T-helper 17 cell (primary cell): ENCODE data around the gene PROSER2. TPM values are rescaled to one million over a fixed set of nuclear protein-coding genes. Genes with fewer than 3 reads are reported as not detected.
"Not testable (repeated sequence)": the region's sequence is repeated elsewhere in the genome, so short reads cannot be mapped to it uniquely, and the experiment has no call there.

Experiments
- ATAC-seq: fragments of 150-1000 bp; cut with Tn5 transposase; 2 replicates; pipeline ENCODE4 v1.10.0; 2021; ENCODE audit warnings: mild to moderate bottlenecking, moderate library complexity
- DNase-seq, 3 donors: peaks; one replicate each; pipeline versions ENCODE4 v3.0.0 to v3.0.0-alpha.2; 2020 to 2021
- H3K9me3 ChIP-seq: one replicate; pipeline ENCODE4 v1.7.0; 2013; ENCODE audit warnings: low read length, mild to moderate bottlenecking; ENCODE audit not compliant: control insufficient read depth, poor library complexity, severe bottlenecking
- H3K27ac Mint-ChIP-seq: one replicate; pipeline ENCODE4 v1.8.0; 2022; ENCODE audit warnings: mild to moderate bottlenecking, moderate library complexity, mixed read lengths
- H3K27me3 Mint-ChIP-seq: one replicate; pipeline ENCODE4 v1.8.0; 2022; ENCODE audit warnings: mixed read lengths
- H3K36me3 Mint-ChIP-seq: one replicate; pipeline ENCODE4 v1.8.0; 2022; ENCODE audit warnings: low read depth, mixed read lengths
- H3K4me1 Mint-ChIP-seq: one replicate; pipeline ENCODE4 v1.8.0; 2022; ENCODE audit warnings: mild to moderate bottlenecking, mixed read lengths
- H3K4me3 Mint-ChIP-seq: one replicate; pipeline ENCODE4 v1.8.0; 2022; ENCODE audit warnings: mild to moderate bottlenecking, moderate library complexity, mixed read lengths
- total RNA-seq, 4 donors: library from RNA in 2 of 4; stranded (reverse) in 2 of 4; gene quantifications; one replicate each; pipeline ENCODE4 v1.2.3 and lab custom pipeline; 2022 to 2026

PROSER2 gene
- total RNA-seq, 2 donors from 2014 or later, result 3.2 to 5.1 TPM

DNA sequence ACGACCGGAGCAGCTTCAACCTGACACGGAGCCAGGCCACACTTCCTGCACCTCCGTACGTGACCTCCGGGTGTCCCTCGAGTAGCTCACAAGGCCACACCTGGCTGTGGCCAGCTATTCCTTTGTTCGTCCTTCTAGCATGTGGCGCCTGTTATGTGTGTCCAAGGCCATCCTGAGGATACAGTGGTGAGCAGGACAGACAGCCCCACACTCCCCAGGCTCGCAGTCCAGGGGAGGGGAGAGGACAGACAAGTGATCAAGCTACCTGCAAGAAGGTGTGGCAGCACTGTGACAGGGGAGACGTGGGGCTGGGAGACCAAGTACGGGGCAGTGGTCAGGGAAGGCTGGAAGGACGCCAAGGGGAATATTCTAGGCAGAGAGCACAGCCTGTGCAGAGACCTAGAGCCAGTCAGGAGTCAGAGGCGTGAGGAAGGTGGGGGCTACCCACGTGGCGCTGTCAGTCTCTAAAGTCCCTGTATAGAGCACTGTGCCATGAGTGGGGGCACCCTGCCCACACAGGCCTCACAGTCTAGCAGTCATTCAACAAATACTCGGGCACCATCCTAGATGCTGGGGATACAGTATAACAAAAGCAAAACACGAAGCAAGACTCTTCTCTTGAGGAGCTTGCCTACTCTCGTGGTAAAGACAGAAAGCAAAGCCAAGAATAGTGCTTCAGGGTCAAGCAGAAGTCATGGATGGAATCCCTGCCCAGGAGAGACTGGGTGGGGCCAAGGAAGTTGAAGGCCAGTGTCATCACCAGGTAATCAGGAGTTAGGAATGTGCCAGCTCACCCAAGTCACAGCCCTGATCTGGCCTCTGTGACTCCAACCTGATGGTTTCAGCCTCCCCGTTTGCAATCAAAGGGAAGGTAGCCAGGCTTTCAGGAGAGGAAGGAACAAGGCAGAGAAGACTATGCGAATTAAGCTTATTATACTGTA, 58.6 kb downstream of the PROSER2 start:
- Mint-ChIP-seq H3K27ac (peak overlapping the region; percentile 83), H3K27me3 (no peaks in the 10 kb centered on the region), H3K4me3 (no peak overlapping the region), H3K4me1 (peaks cover 10% of the 10 kb centered on the region), H3K36me3 (no peaks in the 10 kb centered on the region)
- ATAC-seq, result no peak
- no peak for DNase-seq
- H3K9me3 ChIP-seq, result no peaks in the 10 kb centered on the region

DNA sequence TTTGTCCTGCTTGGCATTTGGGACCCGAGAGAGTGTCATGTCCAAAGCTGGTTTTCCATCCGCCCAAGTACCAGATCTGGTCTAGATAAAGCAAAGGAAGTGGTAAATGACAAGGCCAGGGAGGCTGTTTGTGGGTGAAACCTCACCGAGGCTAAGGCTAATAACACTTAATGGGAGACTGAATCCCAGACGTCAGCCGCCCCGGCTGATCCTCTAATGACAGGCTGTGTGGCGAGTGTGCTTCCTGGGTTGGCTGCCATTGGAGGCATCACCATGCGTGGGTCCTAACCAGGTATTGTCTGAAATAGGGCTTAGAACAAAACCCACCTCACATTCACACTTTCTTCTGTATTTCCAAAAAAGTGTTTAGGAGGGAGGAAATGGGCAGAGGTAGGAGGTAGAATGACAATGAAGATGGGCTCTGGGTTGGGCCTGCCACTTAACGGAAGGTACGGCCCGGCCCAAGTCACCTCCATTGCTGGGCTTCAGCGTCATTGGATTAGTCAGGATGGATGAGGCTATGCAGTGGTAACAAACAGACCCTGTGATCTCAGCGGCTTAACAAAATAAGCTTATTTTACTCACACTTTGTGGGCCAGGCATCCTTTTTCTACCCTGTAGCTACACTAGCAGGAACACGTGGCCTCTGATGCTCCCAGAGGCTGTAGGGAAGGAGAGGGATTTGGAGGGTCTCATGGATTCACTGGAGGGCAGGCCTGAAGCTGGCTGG, 59.7 kb downstream of the PROSER2 start:
- H3K9me3 ChIP-seq, result no peaks in the 10 kb centered on the region
- Mint-ChIP-seq H3K36me3 (no peaks in the 10 kb centered on the region), H3K27ac (peak overlapping the region; percentile 83), H3K4me3 (no peak overlapping the region), H3K27me3 (no peaks in the 10 kb centered on the region), H3K4me1 (peaks cover 10% of the 10 kb centered on the region)
- ATAC-seq (no peak), DNase-seq (no peak)

DNA sequence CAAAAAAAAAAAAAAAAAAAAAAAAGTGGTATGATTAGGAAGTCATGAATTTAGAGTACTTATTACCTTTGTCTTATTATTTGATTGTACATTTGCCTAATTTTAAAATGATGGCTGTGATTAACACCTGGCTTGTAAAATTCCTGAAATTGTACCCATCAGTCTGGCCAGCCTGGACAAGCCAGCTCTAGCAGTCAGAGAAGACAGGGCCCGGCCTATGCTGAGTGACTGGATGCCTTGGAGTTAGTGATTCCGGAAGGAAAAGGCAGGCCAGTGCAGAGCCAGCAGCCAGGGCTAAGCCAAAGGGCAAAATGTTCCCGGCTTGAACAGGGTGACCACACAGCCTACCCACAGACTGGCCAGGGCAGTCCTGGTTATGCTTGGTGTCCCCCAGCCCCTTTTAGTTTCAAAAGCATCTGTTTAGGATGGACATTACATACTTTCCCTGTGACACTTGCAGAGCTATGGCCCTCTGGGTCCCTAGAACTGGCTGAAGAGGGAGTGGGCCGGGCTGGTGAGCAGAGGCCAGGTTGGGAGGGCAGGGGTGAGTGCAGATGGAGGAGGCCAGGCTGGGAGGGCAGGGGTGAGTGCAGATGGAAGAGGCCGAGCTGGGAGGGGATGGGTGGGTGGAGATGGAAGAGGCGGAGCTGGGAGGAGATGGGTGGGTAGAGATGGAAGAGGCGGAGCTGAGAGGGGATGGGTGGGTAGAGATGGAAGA, 61.7 kb downstream of the PROSER2 start:
- ATAC-seq, result no peak
- Mint-ChIP-seq H3K4me3 (no peak overlapping the region), H3K36me3 (no peaks in the 10 kb centered on the region), H3K27ac (no peak overlapping the region), H3K27me3 (no peaks in the 10 kb centered on the region), H3K4me1 (peaks cover 13% of the 10 kb centered on the region)
- DNase-seq, result no peak
- no peaks in the 10 kb centered on the region for H3K9me3 ChIP-seq

DNA sequence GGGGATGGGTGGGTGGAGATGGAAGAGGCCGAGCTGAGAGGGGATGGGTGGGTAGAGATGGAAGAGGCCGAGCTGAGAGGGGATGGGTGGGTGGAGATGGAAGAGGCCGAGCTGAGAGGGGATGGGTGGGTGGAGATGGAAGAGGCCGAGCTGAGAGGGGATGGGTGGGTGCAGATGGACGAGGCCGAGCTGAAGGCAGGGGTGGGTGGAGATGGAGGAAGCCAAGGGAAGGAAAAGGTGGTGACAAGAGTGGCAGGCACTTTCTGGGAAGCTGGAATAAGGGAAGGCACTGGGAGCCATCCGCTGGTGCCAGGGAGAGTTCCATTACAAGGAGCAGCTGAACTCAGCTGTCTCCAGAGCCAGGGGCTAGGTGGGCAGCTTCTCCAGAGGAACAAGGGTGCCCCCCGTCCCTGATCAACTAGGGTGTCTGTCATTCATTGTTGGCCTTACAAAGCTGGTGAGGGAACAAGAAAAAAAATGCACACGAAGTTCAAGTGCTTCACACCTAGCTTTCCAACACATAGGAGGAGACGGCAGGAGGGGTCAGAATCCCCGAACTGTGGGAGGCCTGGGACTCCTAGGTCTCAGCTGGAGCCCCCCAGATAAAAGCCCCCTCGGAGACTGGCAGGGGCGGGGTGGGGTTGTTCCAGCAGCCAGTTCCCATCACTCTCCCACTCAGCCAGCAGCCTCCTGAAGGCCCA, 62.4 kb downstream of the PROSER2 start:
- ATAC-seq, result no peak
- no peak overlapping the region for H3K27ac Mint-ChIP-seq
- no peaks in the 10 kb centered on the region for H3K36me3 Mint-ChIP-seq
- H3K4me1 Mint-ChIP-seq, result peaks cover 13% of the 10 kb centered on the region
- no peak for DNase-seq
- H3K4me3 Mint-ChIP-seq, result no peak overlapping the region
- H3K27me3 Mint-ChIP-seq, result no peaks in the 10 kb centered on the region
- no peaks in the 10 kb centered on the region for H3K9me3 ChIP-seq

DNA sequence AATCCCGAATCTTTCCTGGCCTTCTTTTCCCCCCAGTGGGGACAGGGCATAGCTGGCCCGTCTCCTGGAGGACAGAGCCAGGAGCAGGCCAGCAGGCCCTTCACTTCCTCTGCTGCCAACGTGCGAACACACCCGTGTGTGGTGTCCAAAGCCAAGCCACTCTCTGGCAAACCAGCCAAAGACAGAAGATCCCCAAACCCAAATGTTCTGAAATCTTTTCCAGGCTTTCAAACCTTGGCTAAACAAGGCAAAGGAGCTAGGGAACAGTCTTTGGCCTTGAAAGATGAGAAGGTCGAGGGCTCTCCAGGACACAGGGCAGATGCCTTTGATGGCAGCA, 63.0 kb downstream of the PROSER2 start:
- peaks cover 13% of the 10 kb centered on the region for H3K4me1 Mint-ChIP-seq
- no peaks in the 10 kb centered on the region for H3K27me3 Mint-ChIP-seq
- H3K36me3 Mint-ChIP-seq, result no peaks in the 10 kb centered on the region
- no peaks in the 10 kb centered on the region for H3K9me3 ChIP-seq
- no peak overlapping the region for H3K27ac Mint-ChIP-seq
- DNase-seq (no peak), ATAC-seq (no peak)
- no peak overlapping the region for H3K4me3 Mint-ChIP-seq

DNA sequence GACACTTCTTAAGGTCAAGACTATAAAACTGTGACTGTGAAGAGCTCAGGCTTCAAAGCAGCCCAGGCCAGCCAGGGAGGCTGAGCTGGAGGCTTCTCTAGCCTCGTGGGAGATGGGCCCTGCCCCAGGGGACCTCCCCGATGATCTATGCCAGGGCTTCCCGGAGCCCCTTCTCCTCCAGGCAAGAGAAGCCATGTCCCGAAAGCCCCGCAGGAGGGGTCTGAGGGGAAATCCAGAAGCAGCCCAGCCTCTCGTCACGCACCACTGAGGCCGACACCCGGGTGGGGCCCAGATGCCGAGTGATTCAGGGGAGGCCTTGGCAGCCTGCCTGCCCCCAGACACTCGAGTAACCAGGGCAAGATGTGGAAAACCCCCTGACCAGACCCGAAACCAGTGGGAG, 63.7 kb downstream of the PROSER2 start:
- no peaks in the 10 kb centered on the region for H3K9me3 ChIP-seq
- ATAC-seq, result no peak
- H3K4me1 Mint-ChIP-seq, result peaks cover 13% of the 10 kb centered on the region
- H3K27me3 Mint-ChIP-seq, result no peaks in the 10 kb centered on the region
- H3K4me3 Mint-ChIP-seq, result no peak overlapping the region
- DNase-seq, result no peak
- H3K27ac Mint-ChIP-seq, result no peak overlapping the region
- no peaks in the 10 kb centered on the region for H3K36me3 Mint-ChIP-seq

DNA sequence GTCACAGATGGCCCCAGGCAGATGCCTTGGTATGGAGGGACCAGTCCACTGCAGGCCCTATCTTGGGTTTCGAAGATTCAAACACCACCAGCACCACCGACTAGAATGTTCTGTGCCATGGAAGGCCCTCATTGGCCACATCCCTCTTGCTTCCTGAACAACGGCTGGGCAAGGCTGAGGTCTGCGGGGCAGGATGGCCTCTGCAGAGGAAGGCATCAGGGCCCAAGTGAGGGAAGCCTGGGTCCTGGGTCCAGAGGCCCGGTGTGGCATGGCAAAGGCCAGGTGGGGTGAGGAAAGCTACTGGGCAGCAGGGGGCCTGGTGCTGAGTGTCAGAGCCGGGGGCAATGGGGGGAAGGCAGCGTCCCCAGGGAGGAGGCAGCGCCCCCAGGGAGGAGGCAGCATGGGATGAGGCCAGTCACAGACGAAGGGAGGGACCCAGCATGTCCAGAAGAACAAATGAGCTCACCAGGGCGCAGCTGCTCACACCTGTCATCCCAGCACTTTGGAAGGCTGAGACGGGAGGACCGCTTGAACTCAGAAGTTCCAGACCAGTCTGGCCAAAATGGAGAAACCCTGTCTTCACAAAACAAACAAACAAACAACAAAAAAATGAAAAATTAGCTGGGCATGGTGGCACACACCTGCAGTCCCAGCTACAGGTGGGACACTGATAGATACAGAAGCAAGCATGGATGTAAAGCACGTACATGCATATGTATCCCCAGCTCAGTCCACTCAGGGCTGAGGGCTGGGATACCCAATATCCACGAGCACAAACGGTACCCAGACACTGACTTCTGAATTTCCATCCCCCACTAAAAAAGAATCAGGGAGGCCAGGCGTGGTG, 64.4 kb downstream of the PROSER2 start:
- H3K36me3 Mint-ChIP-seq, result no peaks in the 10 kb centered on the region
- no peaks in the 10 kb centered on the region for H3K27me3 Mint-ChIP-seq
- no peak overlapping the region for H3K27ac Mint-ChIP-seq
- no peak overlapping the region for H3K4me3 Mint-ChIP-seq
- peaks cover 6% of the 10 kb centered on the region for H3K4me1 Mint-ChIP-seq
- no peaks in the 10 kb centered on the region for H3K9me3 ChIP-seq
- DNase-seq (no peak), ATAC-seq (no peak)

DNA sequence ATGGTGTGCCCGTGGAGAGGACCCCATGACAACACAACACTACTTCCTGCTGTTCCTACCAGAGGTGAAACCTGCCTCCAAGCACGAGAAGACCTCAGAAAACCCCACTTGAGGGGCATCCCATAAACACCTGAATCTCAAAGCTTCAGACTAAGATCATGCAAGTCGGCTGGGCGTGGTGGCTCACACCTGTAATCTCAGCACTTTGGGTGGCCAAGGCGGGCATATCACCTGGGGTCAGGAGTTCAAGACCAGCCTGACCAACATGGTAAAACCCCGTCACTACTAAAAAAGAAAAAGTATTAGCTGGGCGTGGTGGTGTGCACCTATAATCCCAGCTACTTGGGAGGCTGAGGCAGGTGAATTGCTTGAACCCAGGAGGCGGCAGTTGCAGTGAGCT, 66.1 kb downstream of the PROSER2 start:
- H3K4me1 Mint-ChIP-seq, H3K27ac Mint-ChIP-seq, H3K27me3 Mint-ChIP-seq, H3K36me3 Mint-ChIP-seq, H3K9me3 ChIP-seq, ATAC-seq, H3K4me3 Mint-ChIP-seq, DNase-seq: not testable (repeated sequence)

DNA sequence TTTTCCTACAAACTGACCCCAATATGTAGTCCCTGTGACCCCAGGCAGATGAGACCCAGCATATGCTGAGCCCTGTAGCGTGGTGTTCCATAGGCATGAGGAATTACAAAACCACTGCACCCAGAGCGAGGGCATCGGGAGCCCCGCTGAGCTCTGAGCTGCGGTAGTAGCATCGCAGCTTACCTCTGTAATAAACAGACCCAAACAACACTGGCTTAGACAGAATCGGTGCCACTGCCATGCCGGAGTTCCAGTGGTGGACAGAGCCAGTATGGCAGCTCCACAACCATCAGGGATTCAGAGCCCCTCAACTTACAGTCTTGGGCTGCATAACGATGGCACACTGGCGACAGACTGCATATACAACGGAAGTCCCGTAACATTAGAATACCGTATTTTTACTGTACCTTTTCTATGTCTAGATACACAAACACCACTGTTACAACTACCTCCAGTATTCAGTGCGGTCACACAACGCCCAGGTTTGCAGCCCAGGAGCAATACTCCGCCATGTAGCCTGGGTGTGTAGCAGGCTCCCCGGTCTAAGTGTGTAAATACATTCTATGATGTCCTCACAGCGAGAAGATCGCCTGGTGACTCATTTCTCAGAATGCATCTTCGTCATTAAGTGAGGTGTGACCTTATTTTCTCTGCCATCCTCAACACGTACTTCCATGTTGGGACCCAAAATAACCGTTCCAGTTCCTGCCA, 68.8 kb downstream of the PROSER2 start:
- Mint-ChIP-seq H3K4me1 (peaks cover 3% of the 10 kb centered on the region), H3K36me3 (no peaks in the 10 kb centered on the region), H3K27me3 (no peaks in the 10 kb centered on the region), H3K27ac (no peak overlapping the region), H3K4me3 (no peak overlapping the region)
- DNase-seq (no peak), ATAC-seq (no peak)
- no peaks in the 10 kb centered on the region for H3K9me3 ChIP-seq

DNA sequence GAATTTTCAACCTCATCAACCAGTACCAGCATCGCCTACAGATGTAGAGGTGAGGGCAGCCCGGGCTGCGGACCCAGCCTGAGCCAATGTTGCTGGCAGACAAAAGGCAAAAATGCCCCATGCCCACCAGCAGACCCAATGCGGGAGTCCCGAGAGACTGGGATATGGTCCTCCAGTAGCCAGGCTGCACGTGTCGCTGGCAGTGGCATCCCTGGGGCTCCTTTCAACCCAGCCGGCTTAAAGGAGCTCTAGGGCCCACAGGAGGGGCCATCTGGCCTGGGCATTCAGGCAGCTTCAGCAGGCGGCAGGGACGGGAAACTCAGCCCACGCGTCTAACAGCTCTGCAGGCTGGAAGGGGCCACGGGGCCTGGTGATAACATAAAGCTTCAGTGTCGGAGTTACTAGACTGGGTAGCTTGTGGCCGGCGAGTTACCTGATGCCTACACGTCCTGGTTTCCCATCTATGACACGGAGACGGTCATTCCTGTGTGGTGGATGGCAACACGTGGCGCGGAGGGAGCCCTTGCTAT, 70.7 kb downstream of the PROSER2 start:
- Mint-ChIP-seq H3K27ac (no peak overlapping the region), H3K27me3 (no peaks in the 10 kb centered on the region), H3K36me3 (no peaks in the 10 kb centered on the region), H3K4me3 (no peak overlapping the region), H3K4me1 (peaks cover 3% of the 10 kb centered on the region)
- DNase-seq (no peak), ATAC-seq (no peak)
- H3K9me3 ChIP-seq, result no peaks in the 10 kb centered on the region

DNA sequence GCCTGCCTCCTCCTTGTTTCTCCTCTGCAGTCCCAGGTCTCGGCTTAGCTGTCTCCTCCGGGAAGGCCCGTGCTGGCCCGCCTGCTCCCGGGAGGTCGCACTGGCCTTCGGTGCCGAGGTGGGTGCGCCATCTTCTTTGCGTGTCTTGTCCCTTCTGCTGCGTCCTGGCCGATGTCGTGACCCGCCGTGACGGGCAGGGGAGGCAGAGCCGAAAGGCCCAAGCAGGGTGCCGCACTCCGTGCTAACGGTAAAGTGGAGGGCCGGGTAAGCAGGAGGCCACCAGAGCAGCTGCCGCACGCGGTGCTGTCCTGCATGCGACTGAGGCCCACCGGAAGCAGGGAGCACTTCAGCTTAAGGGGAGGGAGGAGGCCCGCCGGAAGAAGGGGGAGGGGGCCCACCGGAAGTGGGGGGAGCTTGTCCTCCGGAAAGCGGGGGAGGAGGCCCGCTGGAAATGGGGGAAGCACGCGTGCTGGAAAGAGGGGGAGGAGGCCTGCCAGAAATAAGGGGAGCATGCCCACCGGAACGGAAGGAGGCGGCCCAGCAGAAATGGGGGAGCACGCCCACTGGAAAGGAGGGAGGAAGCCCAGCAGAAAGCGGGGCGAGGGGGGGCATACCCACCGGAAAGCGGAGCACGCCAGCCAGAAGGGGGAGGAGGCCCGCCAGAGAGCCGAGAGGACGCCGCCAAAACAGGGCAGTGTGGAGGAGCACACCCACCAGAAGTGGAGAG, 71.4 kb downstream of the PROSER2 start:
- no peaks in the 10 kb centered on the region for H3K9me3 ChIP-seq
- H3K4me1 Mint-ChIP-seq, result peaks cover 3% of the 10 kb centered on the region
- no peak overlapping the region for H3K27ac Mint-ChIP-seq
- ATAC-seq (no peak), DNase-seq (no peak)
- no peaks in the 10 kb centered on the region for H3K27me3 Mint-ChIP-seq
- no peaks in the 10 kb centered on the region for H3K36me3 Mint-ChIP-seq
- H3K4me3 Mint-ChIP-seq, result no peak overlapping the region
